Activated B cell treated with CpG ODN at 0.5 μM for 24 hours (primary cell): ENCODE data around the gene FLYWCH1. TPM values are rescaled to one million over a fixed set of nuclear protein-coding genes. Genes with fewer than 3 reads are reported as not detected.

ENCODE experiments used
- ATAC-seq: fragments of 200-7000 bp; cut with Tn5 transposase; one replicate; pipeline ENCODE4 v1.10.0; 2021; ENCODE audit warnings: low read depth, mild to moderate bottlenecking, moderate library complexity
- CTCF ChIA-PET: fragments of 350-600 bp; sonication (Branson Sonifier 250); formaldehyde crosslinking; loops from one replicate; lab custom pipeline; 2021; ENCODE audit warnings: antibody characterized with exemption; lab: Charles Lee
- POLR2A ChIA-PET: fragments of 350-600 bp; sonication (Branson Sonifier 250); formaldehyde crosslinking; loops from one replicate; lab custom pipeline; 2021; ENCODE audit warnings: antibody characterized with exemption; lab: Charles Lee
- DNase-seq: peaks from one replicate; pipeline ENCODE4 v3.0.0; 2022
- H3K27ac Mint-ChIP-seq: one replicate; pipeline ENCODE4 v1.8.0; 2020; ENCODE audit warnings: mixed read lengths
- H3K27me3 Mint-ChIP-seq: one replicate; pipeline ENCODE4 v1.8.0; 2021; ENCODE audit warnings: mixed read lengths
- H3K36me3 Mint-ChIP-seq: one replicate; pipeline ENCODE4 v1.8.0; 2021; ENCODE audit warnings: low read depth, mixed read lengths
- H3K4me1 Mint-ChIP-seq: one replicate; pipeline ENCODE4 v1.8.0; 2021; ENCODE audit warnings: mixed read lengths
- H3K4me3 Mint-ChIP-seq: one replicate; pipeline ENCODE4 v1.8.0; 2020; ENCODE audit warnings: mild to moderate bottlenecking, mixed read lengths
- H3K9me3 Mint-ChIP-seq: one replicate; pipeline ENCODE4 v1.8.0; 2020; ENCODE audit warnings: mixed read lengths
- intact Hi-C: fragments of 100-400 bp; cut with micrococcal nuclease; formaldehyde crosslinking; loops from one replicate; pipeline ENCODE4 v1.15.1; 2024
- total RNA-seq: library from RNA; stranded (reverse); gene quantifications from 2 replicates; pipeline ENCODE4 v1.2.3, GENCODE V29; 2022
- TF ChIP-seq, protein P1 (sequence below): fragments of 200-600 bp; IDR thresholded peaks from one replicate; pipeline ENCODE4 v1.8.0; 2022; ENCODE audit warnings: antibody characterized with exemption, mild to moderate bottlenecking

FLYWCH1 gene
- total RNA-seq, 1 donor from 2014 or later, result 59.9 TPM

DNA sequence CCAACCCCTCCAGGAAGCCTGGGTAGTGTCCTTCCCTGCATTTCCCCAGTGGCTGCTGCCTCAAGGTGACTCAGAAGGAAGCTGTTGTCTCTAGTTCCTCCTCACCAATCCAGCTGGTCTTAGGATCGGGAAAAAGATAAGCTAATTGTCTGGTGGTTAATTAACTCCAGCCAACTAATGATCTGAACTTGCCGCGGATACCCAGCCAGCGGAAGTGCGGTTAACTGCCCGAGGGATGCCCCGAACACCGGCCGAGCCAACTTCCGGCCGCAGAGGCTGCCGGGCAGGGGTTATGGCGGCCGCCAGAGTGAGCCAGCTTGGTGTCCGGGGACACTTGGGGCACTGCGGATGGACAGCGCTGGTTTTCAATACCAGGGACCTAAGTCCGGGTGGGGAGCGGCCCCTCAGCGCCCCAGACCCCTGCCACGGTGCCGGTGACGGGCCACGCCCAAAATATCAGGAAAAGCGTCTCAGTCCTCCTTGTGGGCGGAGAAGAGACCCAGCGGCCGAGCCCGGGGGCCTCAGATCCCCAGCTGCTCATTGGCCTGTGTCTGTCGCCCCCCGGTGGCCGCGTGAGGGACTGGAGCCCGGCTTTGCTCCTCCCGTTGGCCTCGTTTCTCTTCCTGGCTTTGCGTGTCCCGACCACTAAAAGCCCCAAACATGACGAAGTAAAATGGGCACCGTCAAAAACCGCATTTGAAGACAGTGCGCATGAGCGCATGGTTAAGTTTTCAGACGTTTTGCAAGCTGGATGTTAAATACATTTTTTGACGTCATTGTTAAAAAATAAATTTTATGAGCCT lies 43.5 kb upstream of the FLYWCH1 start:
- intact Hi-C loops, result loop anchor here (1.0 to 5.0 kb wide), 6 partner anchors 14 to 195 kb away; partner anchors contain the start of genes ELOB and SRRM2
- H3K4me3 Mint-ChIP-seq, result peak overlapping the region; percentile 93
- ATAC-seq, result peak; percentile 96

DNA sequence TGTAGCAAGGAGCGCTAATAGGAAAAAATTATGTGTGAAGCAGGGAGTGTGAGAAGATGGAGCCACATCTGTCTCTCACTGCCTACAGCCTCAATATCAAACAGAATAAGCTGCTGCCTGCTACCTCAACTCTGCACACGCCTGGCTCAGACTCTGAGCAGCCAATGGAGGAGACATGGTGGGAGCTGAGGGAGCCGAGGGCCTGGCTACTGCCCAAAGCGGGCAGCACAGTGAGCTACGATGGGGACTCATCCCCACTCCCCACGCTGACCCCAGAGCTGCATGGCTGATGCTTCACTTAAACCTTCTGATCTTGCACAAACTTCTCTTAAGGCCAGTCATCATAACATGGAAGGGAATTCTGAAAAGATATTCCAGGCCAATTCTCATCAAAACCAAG lies 39.8 kb upstream of the FLYWCH1 start:
- CTCF ChIA-PET, result interaction anchor here (1.7 to 2.4 kb wide), 3 partner anchors 35 to 55 kb away, joined by 7 to 12 read pairs (median 8); no protein-coding TSS in a partner anchor
- H3K4me1 Mint-ChIP-seq, result peaks cover 7% of the 10 kb centered on the region

More for the DNA sequence above, 43.5 kb upstream of the FLYWCH1 start:
- Mint-ChIP-seq H3K9me3 (no peaks in the 10 kb centered on the region), H3K27me3 (peaks cover 11% of the 10 kb centered on the region), H3K27ac (peak overlapping the region; percentile 92), H3K36me3 (peaks cover 2% of the 10 kb centered on the region), H3K4me1 (peaks cover 7% of the 10 kb centered on the region)
- ChIA-PET POLR2A (interaction anchor here (0.7 to 2.3 kb wide), 17 partner anchors 8 to 909 kb away, joined by 3 to 30 read pairs (median 6); partner anchors contain the start of genes ELOB, FLYWCH1, FLYWCH2 and KCTD5), CTCF (interaction anchor here (0.8 to 3.0 kb wide), 11 partner anchors 14 to 195 kb away, joined by 3 to 15 read pairs (median 6); partner anchors contain the start of genes FLYWCH1, FLYWCH2 and KCTD5)
- TF ChIP-seq, protein P1, sequence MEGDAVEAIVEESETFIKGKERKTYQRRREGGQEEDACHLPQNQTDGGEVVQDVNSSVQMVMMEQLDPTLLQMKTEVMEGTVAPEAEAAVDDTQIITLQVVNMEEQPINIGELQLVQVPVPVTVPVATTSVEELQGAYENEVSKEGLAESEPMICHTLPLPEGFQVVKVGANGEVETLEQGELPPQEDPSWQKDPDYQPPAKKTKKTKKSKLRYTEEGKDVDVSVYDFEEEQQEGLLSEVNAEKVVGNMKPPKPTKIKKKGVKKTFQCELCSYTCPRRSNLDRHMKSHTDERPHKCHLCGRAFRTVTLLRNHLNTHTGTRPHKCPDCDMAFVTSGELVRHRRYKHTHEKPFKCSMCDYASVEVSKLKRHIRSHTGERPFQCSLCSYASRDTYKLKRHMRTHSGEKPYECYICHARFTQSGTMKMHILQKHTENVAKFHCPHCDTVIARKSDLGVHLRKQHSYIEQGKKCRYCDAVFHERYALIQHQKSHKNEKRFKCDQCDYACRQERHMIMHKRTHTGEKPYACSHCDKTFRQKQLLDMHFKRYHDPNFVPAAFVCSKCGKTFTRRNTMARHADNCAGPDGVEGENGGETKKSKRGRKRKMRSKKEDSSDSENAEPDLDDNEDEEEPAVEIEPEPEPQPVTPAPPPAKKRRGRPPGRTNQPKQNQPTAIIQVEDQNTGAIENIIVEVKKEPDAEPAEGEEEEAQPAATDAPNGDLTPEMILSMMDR, result peak; percentile 31
- peak; percentile 92 for DNase-seq

DNA sequence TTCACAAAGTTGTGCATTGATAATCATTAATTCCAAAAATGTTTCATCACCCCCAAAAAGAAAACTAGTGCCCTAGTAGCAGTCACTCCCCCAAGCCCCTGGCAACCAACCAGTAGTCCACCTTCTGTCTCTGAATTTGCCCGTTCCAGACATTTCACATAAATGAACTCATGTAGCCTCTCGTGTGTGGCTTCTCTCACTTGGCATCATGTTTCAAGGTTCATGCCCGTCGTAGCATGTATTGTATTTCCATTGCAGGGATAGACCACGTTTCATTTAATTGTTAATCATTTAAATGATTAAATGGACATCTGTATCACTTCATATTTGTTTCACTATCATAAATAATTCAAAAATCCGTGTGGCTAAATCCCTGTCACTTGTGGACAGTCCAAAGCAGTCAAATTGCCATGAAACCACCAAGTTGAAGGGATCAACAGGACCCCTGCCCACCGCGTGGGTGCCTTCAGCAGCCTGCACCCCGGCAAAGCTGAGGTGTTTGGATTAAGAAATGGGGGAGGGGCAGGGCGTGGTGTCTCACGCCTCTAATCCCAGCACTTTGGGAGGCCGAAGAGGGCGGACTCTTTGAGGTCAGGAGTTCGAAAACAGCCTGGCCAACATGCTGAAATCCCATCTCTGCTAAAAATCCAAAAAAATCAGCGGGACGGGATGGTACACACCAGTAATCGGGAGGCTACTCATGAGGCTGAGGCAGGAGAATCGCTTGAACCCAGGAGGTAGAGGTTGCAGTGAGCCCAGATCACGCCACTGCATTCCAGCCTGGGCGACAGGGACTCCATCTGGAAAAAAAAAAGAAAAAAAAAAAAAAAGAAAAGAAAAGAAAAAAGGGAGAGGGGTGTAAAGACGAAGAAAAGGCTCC lies 37.5 kb upstream of the FLYWCH1 start:
- no peak for DNase-seq
- no peaks in the 10 kb centered on the region for H3K9me3 Mint-ChIP-seq

More for the DNA sequence above, 39.8 kb upstream of the FLYWCH1 start:
- Mint-ChIP-seq H3K9me3 (no peaks in the 10 kb centered on the region), H3K36me3 (peaks cover 2% of the 10 kb centered on the region), H3K4me3 (no peak overlapping the region), H3K27ac (no peak overlapping the region), H3K27me3 (no peaks in the 10 kb centered on the region)
- intact Hi-C loops, result no loop called here
- TF ChIP-seq, protein P1, result no peak
- ATAC-seq (no peak), DNase-seq (no peak)
- POLR2A ChIA-PET, result interaction anchor here (0.6 to 0.7 kb wide), 2 partner anchors 9 to 40 kb away, joined by 6 to 7 read pairs; partner anchors contain the start of gene FLYWCH1

DNA sequence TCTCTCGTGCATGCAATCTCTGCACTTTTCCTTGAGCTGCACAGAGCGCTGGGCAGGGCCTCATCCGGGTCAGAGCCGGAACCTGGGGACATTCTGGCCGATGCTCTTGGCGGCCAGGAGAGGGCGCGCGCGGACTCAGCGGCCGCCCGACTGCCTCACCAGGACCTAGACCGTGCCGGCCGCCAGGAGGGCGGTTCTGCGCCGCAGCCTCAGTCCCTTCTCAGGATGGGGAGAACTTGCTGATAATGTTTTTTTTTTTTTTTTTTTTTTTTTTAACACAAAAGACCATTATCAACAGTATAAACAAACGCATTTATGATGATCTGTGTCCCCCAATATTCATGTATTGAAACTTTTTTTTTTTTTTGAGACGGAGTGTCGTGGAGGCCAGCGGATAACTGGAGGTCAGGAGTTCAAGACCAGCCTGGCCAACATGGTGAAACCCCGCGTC lies 36.8 kb upstream of the FLYWCH1 start:
- TF ChIP-seq, protein P1, result peak; percentile 54
- Mint-ChIP-seq H3K9me3 (no peaks in the 10 kb centered on the region), H3K36me3 (no peaks in the 10 kb centered on the region), H3K27me3 (peaks cover 1% of the 10 kb centered on the region), H3K27ac (no peak overlapping the region), H3K4me3 (no peak overlapping the region), H3K4me1 (no peaks in the 10 kb centered on the region)
- DNase-seq (peak; percentile 51), ATAC-seq (peak; percentile 100)
- intact Hi-C loops, result loop anchor here (1.0 to 2.0 kb wide), 5 partner anchors 8 to 108 kb away; partner anchors contain the start of gene FLYWCH2
- POLR2A ChIA-PET, result interaction anchor here (0.7 to 1.1 kb wide), 6 partner anchors 14 to 914 kb away, joined by 3 to 11 read pairs (median 5); no protein-coding TSS in a partner anchor
- CTCF ChIA-PET, result interaction anchor here (0.6 to 2.4 kb wide), 7 partner anchors 8 to 49 kb away, joined by 3 to 15 read pairs (median 4); partner anchors contain the start of genes FLYWCH1 and FLYWCH2

More for the DNA sequence above, 37.5 kb upstream of the FLYWCH1 start:
- Mint-ChIP-seq H3K36me3 (no peaks in the 10 kb centered on the region), H3K27ac (no peak overlapping the region), H3K4me3 (no peak overlapping the region), H3K4me1 (no peaks in the 10 kb centered on the region), H3K27me3 (peaks cover 1% of the 10 kb centered on the region)
- ChIA-PET POLR2A (interaction anchor here (0.7 to 1.1 kb wide), 6 partner anchors 15 to 913 kb away, joined by 3 to 11 read pairs (median 5); no protein-coding TSS in a partner anchor), CTCF (interaction anchor here (0.6 to 2.4 kb wide), 6 partner anchors 9 to 46 kb away, joined by 3 to 15 read pairs (median 5); partner anchors contain the start of genes FLYWCH1 and FLYWCH2)
- intact Hi-C loops, result loop anchor here (2.0 kb wide), 2 partner anchors 53 to 109 kb away; no protein-coding TSS in a partner anchor
- ATAC-seq, result no peak
- TF ChIP-seq, protein P1, result no peak
